Activated naive CD4-positive, alpha-beta T cell treated with anti-CD3 and anti-CD28 coated beads, Interleukin-2, amount 50 U/mL, for 72 hours (primary cell): ENCODE results near the gene MYMX. TPM values are rescaled to one million over a fixed set of nuclear protein-coding genes. Genes with fewer than 3 reads are reported as not detected.
"Not testable (repeated sequence)": the region's sequence is repeated elsewhere in the genome, so short reads cannot be mapped to it uniquely, and the experiment has no call there.

ENCODE experiments used
- ATAC-seq, 2 donors: fragments of 150-1000 bp; cut with Tn5 transposase; 2 replicates each; pipeline ENCODE4 v1.10.0; 2021; ENCODE audit warnings: mild to moderate bottlenecking in 2 of 2, moderate library complexity in 2 of 2
- DNase-seq, 2 donors: peaks; one replicate each; pipeline ENCODE4 v3.0.0; 2021 to 2022; ENCODE audit warnings: low spot score in 2 of 2
- H3K27ac Mint-ChIP-seq, 2 donors: one replicate each; pipeline ENCODE4 v1.8.0; 2022; ENCODE audit warnings: mild to moderate bottlenecking in 2 of 2, mixed read lengths in 2 of 2
- H3K36me3 Mint-ChIP-seq, 2 donors: one replicate each; pipeline ENCODE4 v1.8.0; 2022; ENCODE audit warnings: mixed read lengths in 2 of 2
- H3K9me3 Mint-ChIP-seq, 2 donors: one replicate each; pipeline ENCODE4 v1.8.0; 2022; ENCODE audit warnings: mixed read lengths in 2 of 2
- total RNA-seq, 2 donors: library from RNA; stranded (reverse); gene quantifications; one replicate each; pipeline ENCODE4 v1.2.3, GENCODE V29; 2022

Gene MYMX
- total RNA-seq = not detected

- H3K27ac Mint-ChIP-seq = no peak within 1 kb of the TSS
- no peaks in the 10 kb centered on the region for H3K9me3 Mint-ChIP-seq
- H3K36me3 Mint-ChIP-seq = no peaks in the 10 kb centered on the region
- DNase-seq (no peak), ATAC-seq (no peak)
Measured at GRCh38 chr6:44216677-44217331, at the start of gene MYMX. TSS of gene MYMX (plus strand) at chr6:44216926. CDS start at chr6:44217472, 546 bp downstream.

GRCh38 chr6:44167567-44167966 is 49.2 kb upstream of the MYMX start:
- ATAC-seq = no peak
- Mint-ChIP-seq H3K27ac (no peak overlapping the region), H3K9me3 (no peaks in the 10 kb centered on the region), H3K36me3 (no peaks in the 10 kb centered on the region)
- DNase-seq = no peak

GRCh38 chr6:44169154-44169553 is 47.6 kb upstream of the MYMX start:
- no peaks in the 10 kb centered on the region for H3K9me3 Mint-ChIP-seq
- DNase-seq (no peak), ATAC-seq (no peak)

GRCh38 chr6:44169886-44170570 is 46.7 kb upstream of the MYMX start:
- no peaks in the 10 kb centered on the region for H3K36me3 Mint-ChIP-seq
- no peak for ATAC-seq
- H3K9me3 Mint-ChIP-seq = no peaks in the 10 kb centered on the region
- H3K27ac Mint-ChIP-seq = no peak overlapping the region
- no peak for DNase-seq

More at GRCh38 chr6:44169154-44169553, 47.6 kb upstream of the MYMX start:
- H3K27ac Mint-ChIP-seq = no peak overlapping the region
- no peaks in the 10 kb centered on the region for H3K36me3 Mint-ChIP-seq

GRCh38 chr6:44171899-44172546 is 44.7 kb upstream of the MYMX start:
- Mint-ChIP-seq H3K36me3 (no peaks in the 10 kb centered on the region), H3K27ac (peak overlapping the region in 1 of 2 donors; percentile 80), H3K9me3 (no peaks in the 10 kb centered on the region)
- ATAC-seq = peak in 1 of 2 donors; percentile 75
- DNase-seq = no peak

GRCh38 chr6:44172731-44173500 is 43.8 kb upstream of the MYMX start:
- Mint-ChIP-seq H3K36me3 (no peaks in the 10 kb centered on the region), H3K27ac (peak overlapping the region in 1 of 2 donors; percentile 80), H3K9me3 (no peaks in the 10 kb centered on the region)
- DNase-seq (peak; percentile 80 to 84), ATAC-seq (peak; percentile 84 to 94)

- no peak for ATAC-seq
- no peaks in the 10 kb centered on the region for H3K9me3 Mint-ChIP-seq
Measured at GRCh38 chr6:44176130-44176761, 40.5 kb upstream of the MYMX start.

GRCh38 chr6:44176762-44177509 is 39.8 kb upstream of the MYMX start:
- ATAC-seq = peak in 1 of 2 donors; percentile 43
- no peak for DNase-seq
- H3K36me3 Mint-ChIP-seq = no peaks in the 10 kb centered on the region
- no peaks in the 10 kb centered on the region for H3K9me3 Mint-ChIP-seq
- H3K27ac Mint-ChIP-seq = no peak overlapping the region

More at GRCh38 chr6:44176130-44176761, 40.5 kb upstream of the MYMX start:
- DNase-seq = no peak
- Mint-ChIP-seq H3K36me3 (no peaks in the 10 kb centered on the region), H3K27ac (no peak overlapping the region)

- Mint-ChIP-seq H3K9me3 (no peaks in the 10 kb centered on the region), H3K27ac (peak overlapping the region in 1 of 2 donors; percentile 5), H3K36me3 (no peaks in the 10 kb centered on the region)
- ATAC-seq (no peak), DNase-seq (no peak)
Measured at GRCh38 chr6:44177691-44178423, 38.9 kb upstream of the MYMX start.

GRCh38 chr6:44178424-44179071 is 38.2 kb upstream of the MYMX start:
- no peak for ATAC-seq
- no peak overlapping the region for H3K27ac Mint-ChIP-seq

GRCh38 chr6:44179072-44179536 is 37.6 kb upstream of the MYMX start:
- H3K9me3 Mint-ChIP-seq = no peaks in the 10 kb centered on the region
- ATAC-seq (no peak), DNase-seq (no peak)
- no peak overlapping the region for H3K27ac Mint-ChIP-seq
- H3K36me3 Mint-ChIP-seq = no peaks in the 10 kb centered on the region

More at GRCh38 chr6:44178424-44179071, 38.2 kb upstream of the MYMX start:
- DNase-seq = no peak
- Mint-ChIP-seq H3K36me3 (no peaks in the 10 kb centered on the region), H3K9me3 (no peaks in the 10 kb centered on the region)

- no peaks in the 10 kb centered on the region for H3K9me3 Mint-ChIP-seq
- H3K27ac Mint-ChIP-seq = no peak overlapping the region
- no peaks in the 10 kb centered on the region for H3K36me3 Mint-ChIP-seq
- no peak for DNase-seq
- ATAC-seq = no peak
Measured at GRCh38 chr6:44179648-44180047, 37.1 kb upstream of the MYMX start.

GRCh38 chr6:44180406-44180805 is 36.3 kb upstream of the MYMX start:
- DNase-seq (no peak), ATAC-seq (peak in 1 of 2 donors; percentile 38)
- H3K36me3 Mint-ChIP-seq = no peaks in the 10 kb centered on the region
- H3K27ac Mint-ChIP-seq = no peak overlapping the region
- H3K9me3 Mint-ChIP-seq = no peaks in the 10 kb centered on the region

- DNase-seq = no peak
- Mint-ChIP-seq H3K9me3 (no peaks in the 10 kb centered on the region), H3K27ac (no peak overlapping the region), H3K36me3 (no peaks in the 10 kb centered on the region)
- ATAC-seq = peak in 1 of 2 donors; percentile 52
Measured at GRCh38 chr6:44180886-44181285, 35.8 kb upstream of the MYMX start.

GRCh38 chr6:44181784-44182183 is 34.9 kb upstream of the MYMX start:
- not testable (repeated sequence) for H3K9me3 Mint-ChIP-seq, ATAC-seq, H3K27ac Mint-ChIP-seq, H3K36me3 Mint-ChIP-seq, DNase-seq
